SU-DHL-6 (cell line): Measurements from ENCODE around the gene KCNK13.

Experiments used
- H2AFZ ChIP-seq: fragments of 200-600 bp; sonication (generic); 2 replicates; pipeline ENCODE4 v1.6.1; 2014; ENCODE audit warnings: low read depth, mild to moderate bottlenecking, moderate library complexity, mixed read lengths, antibody characterized with exemption, low read length; ENCODE audit not compliant: severe bottlenecking
- H3F3A ChIP-seq: fragments of 200-600 bp; shearing (Covaris generic); 2 replicates; pipeline ENCODE4 v1.6.0; 2016; ENCODE audit warnings: antibody characterized with exemption, mild to moderate bottlenecking; ENCODE audit not compliant: insufficient read depth
- H3K27ac ChIP-seq: fragments of 200-600 bp; sonication (generic); 2 replicates; pipeline ENCODE4 v1.5.1; 2016; ENCODE audit warnings: low read depth, mild to moderate bottlenecking, low read length, moderate library complexity, mixed read lengths
- H3K27me3 ChIP-seq: fragments of 200-600 bp; sonication (generic), shearing (Covaris generic); 2 replicates; pipeline ENCODE4 v1.6.0; 2014; ENCODE audit warnings: mild to moderate bottlenecking, low read length
- H3K36me3 ChIP-seq: fragments of 200-600 bp; sonication (generic); 2 replicates; pipeline ENCODE4 v1.6.1; 2014; ENCODE audit warnings: mild to moderate bottlenecking, low read length, mixed read lengths
- H3K4me2 ChIP-seq: fragments of 300-600, 200-600 bp; shearing (Covaris generic), sonication (generic); 2 replicates; pipeline ENCODE4 v1.6.0; 2014; ENCODE audit warnings: low read length, low read depth, mild to moderate bottlenecking; ENCODE audit not compliant: poor library complexity, severe bottlenecking
- H3K4me3 ChIP-seq: fragments of 200-600 bp; sonication (generic); 2 replicates; pipeline ENCODE4 v1.5.1; 2014; ENCODE audit warnings: antibody characterized with exemption, low read length, mild to moderate bottlenecking, mixed read lengths; ENCODE audit not compliant: insufficient read depth, poor library complexity, severe bottlenecking
- H3K79me2 ChIP-seq: fragments of 200-600 bp; sonication (generic); 2 replicates; pipeline ENCODE4 v1.6.1; 2014; ENCODE audit warnings: mild to moderate bottlenecking, low read length, moderate library complexity; ENCODE audit not compliant: insufficient read depth
- H3K9ac ChIP-seq: fragments of 200-600 bp; sonication (generic); 2 replicates; pipeline ENCODE4 v1.7.0; 2014; ENCODE audit warnings: mild to moderate bottlenecking, low read length
- H3K9me2 ChIP-seq: fragments of 200-600 bp; sonication (generic); replicated peaks from 2 replicates; pipeline ENCODE4 v1.6.1; 2014; ENCODE audit warnings: low read length; ENCODE audit not compliant: insufficient read depth
- H3K9me3 ChIP-seq: fragments of 200-600 bp; sonication (generic); 2 replicates; pipeline ENCODE4 v1.6.1; 2014; ENCODE audit warnings: low read length, mixed read lengths; ENCODE audit not compliant: insufficient read depth
- H4K20me1 ChIP-seq: fragments of 200-600 bp; sonication (generic); 2 replicates; pipeline ENCODE4 v1.6.1; 2014; ENCODE audit warnings: low read depth, mild to moderate bottlenecking, antibody characterized with exemption, low read length, moderate library complexity, mixed read lengths
- EZH2phosphoT487 ChIP-seq: fragments of 200-600 bp; sonication (generic), shearing (Covaris generic); conservative IDR thresholded peaks from 2 replicates; pipeline ENCODE4 v1.6.1; 2018; ENCODE audit warnings: mild to moderate bottlenecking, antibody characterized with exemption, low read length, moderate library complexity, mixed read lengths
- TF ChIP-seq, protein P1 (sequence below): fragments of 200-600 bp; sonication (generic); IDR thresholded peaks from one replicate; pipeline ENCODE4 v1.5.1; 2017; ENCODE audit warnings: antibody characterized with exemption, mild to moderate bottlenecking, low read length, moderate library complexity; ENCODE audit not compliant: insufficient read depth, poor library complexity, severe bottlenecking

The KCNK13 gene

DNA sequence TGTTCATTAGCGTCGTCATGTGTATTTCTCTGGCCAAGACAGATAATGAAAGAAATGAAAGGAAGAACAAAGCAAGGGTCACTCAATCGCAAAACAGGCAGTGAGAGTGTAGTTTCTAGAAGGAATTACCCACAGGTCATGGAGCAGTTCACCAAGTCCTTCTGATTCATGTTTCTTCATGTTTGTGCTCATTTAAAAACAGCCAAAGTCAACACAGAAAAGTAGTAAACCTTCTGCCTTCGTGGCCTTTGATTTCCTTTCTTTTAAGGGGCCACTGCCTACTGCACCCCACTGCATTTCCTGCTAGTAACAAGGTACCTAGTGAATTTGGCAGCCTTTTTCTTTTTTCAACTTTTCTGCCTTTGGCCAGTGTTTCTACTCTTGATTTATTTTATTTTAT lies 75.1 kb downstream of the KCNK13 start:
- H4K20me1 ChIP-seq = no peaks in the 10 kb centered on the region
- H3K27me3 ChIP-seq = no peaks in the 10 kb centered on the region
- H3K9ac ChIP-seq = no peak overlapping the region
- H3K79me2 ChIP-seq = no peaks in the 10 kb centered on the region
- no peak overlapping the region for H3K4me3 ChIP-seq
- no peaks in the 10 kb centered on the region for H3K9me3 ChIP-seq
- no peak overlapping the region for H2AFZ ChIP-seq
- no peak overlapping the region for H3K4me2 ChIP-seq
- H3K36me3 ChIP-seq = no peaks in the 10 kb centered on the region
- TF ChIP-seq, protein P1, sequence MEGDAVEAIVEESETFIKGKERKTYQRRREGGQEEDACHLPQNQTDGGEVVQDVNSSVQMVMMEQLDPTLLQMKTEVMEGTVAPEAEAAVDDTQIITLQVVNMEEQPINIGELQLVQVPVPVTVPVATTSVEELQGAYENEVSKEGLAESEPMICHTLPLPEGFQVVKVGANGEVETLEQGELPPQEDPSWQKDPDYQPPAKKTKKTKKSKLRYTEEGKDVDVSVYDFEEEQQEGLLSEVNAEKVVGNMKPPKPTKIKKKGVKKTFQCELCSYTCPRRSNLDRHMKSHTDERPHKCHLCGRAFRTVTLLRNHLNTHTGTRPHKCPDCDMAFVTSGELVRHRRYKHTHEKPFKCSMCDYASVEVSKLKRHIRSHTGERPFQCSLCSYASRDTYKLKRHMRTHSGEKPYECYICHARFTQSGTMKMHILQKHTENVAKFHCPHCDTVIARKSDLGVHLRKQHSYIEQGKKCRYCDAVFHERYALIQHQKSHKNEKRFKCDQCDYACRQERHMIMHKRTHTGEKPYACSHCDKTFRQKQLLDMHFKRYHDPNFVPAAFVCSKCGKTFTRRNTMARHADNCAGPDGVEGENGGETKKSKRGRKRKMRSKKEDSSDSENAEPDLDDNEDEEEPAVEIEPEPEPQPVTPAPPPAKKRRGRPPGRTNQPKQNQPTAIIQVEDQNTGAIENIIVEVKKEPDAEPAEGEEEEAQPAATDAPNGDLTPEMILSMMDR = no peak
- no peak for TF ChIP-seq EZH2phosphoT487
- no peaks in the 10 kb centered on the region for H3F3A ChIP-seq
- no peaks in the 10 kb centered on the region for H3K9me2 ChIP-seq
- no peak overlapping the region for H3K27ac ChIP-seq

DNA sequence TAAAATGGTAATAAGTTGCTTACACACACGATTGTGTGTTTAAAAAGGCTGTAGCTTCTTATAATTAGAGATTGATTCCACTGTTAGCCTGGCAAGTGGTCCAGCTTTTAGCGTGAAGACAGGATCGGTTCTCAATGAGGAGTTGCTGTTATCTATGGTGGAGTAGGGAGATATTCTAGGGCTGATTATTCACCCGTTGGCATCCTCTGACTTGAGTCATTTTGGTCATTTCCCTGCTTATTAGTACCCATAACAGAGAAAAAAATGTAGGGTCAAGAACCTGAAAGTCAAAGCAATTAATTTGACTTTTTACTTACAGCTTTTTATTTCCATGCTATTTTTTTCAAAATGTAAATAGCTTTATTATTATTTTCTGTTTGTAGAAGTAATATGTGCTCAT lies 76.0 kb downstream of the KCNK13 start:
- H2AFZ ChIP-seq = no peak overlapping the region
- no peak overlapping the region for H3K4me2 ChIP-seq
- no peaks in the 10 kb centered on the region for H3K27me3 ChIP-seq
- no peak overlapping the region for H3K4me3 ChIP-seq
- H3K9ac ChIP-seq = no peak overlapping the region
- no peaks in the 10 kb centered on the region for H3K79me2 ChIP-seq
- H3K9me3 ChIP-seq = no peaks in the 10 kb centered on the region
- TF ChIP-seq, protein P1 = no peak
- TF ChIP-seq EZH2phosphoT487 = no peak
- no peaks in the 10 kb centered on the region for H3F3A ChIP-seq
- no peaks in the 10 kb centered on the region for H4K20me1 ChIP-seq
- no peaks in the 10 kb centered on the region for H3K9me2 ChIP-seq
- no peaks in the 10 kb centered on the region for H3K36me3 ChIP-seq
- H3K27ac ChIP-seq = no peak overlapping the region

DNA sequence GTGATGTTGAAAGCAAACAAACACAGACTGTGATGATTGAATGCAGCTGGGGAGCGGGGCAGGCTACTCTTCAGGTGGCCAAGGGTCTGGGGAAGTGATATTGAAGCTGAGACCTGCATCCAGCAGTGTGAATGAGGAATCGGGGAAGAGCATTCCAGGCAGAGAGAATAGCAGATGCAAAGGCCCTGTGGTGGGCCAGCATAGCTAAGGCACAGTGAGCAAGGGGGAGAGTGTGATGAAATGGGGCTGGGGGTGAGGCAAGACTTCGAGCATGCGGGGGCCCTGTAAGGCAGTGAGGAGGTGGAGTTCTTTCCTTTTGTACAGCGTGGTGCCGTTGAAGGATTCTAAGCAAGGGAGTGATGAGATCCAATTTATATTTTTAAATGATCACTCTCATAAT lies 77.4 kb downstream of the KCNK13 start:
- Histone ChIP-seq H3K9me3 (no peaks in the 10 kb centered on the region), H3K9ac (no peak overlapping the region), H3F3A (no peaks in the 10 kb centered on the region), H3K4me3 (no peak overlapping the region), H4K20me1 (no peaks in the 10 kb centered on the region), H2AFZ (no peak overlapping the region), H3K27me3 (no peaks in the 10 kb centered on the region), H3K36me3 (no peaks in the 10 kb centered on the region), H3K27ac (no peak overlapping the region), H3K4me2 (no peak overlapping the region), H3K9me2 (no peaks in the 10 kb centered on the region), H3K79me2 (no peaks in the 10 kb centered on the region)
- TF ChIP-seq EZH2phosphoT487 = no peak
- TF ChIP-seq, protein P1 = no peak
